H9 (cell line): Measurements from ENCODE around the gene CDH24. TPM values are rescaled to one million over a fixed set of nuclear protein-coding genes. Genes with fewer than 3 reads are reported as not detected.

Experiments used
- DNase-seq: peaks from one replicate; pipeline ENCODE4 v3.0.0-alpha.2; 2017
- H2AFZ ChIP-seq: one replicate; pipeline ENCODE4 v1.6.1; 2013; ENCODE audit warnings: mild to moderate bottlenecking, low read length, control low read depth, moderate library complexity
- H2AK5ac ChIP-seq: 2 replicates; pipeline ENCODE4 v1.6.1; 2013; ENCODE audit warnings: low read length, control low read depth, mixed read lengths; ENCODE audit not compliant: insufficient read length
- H2BK120ac ChIP-seq: one replicate; pipeline ENCODE4 v1.6.1; 2013; ENCODE audit warnings: low read depth, mild to moderate bottlenecking, low read length, control low read depth, inconsistent platforms; ENCODE audit not compliant: poor library complexity, severe bottlenecking
- H2BK12ac ChIP-seq: 2 replicates; pipeline ENCODE4 v1.6.1; 2013; ENCODE audit warnings: low read length, control low read depth, mixed read lengths, low read depth; ENCODE audit not compliant: insufficient read length
- H2BK15ac ChIP-seq: 2 replicates; pipeline ENCODE4 v1.6.1; 2013; ENCODE audit warnings: low read depth, low read length, control low read depth
- H2BK20ac ChIP-seq: one replicate; pipeline ENCODE4 v1.6.1; 2013; ENCODE audit warnings: low read depth, mild to moderate bottlenecking, low read length, control low read depth, inconsistent platforms; ENCODE audit not compliant: poor library complexity, severe bottlenecking
- H2BK5ac ChIP-seq: 2 replicates; pipeline ENCODE4 v1.6.1; 2013; ENCODE audit warnings: low read length, control low read depth, mixed read lengths; ENCODE audit not compliant: insufficient read length
- H3K14ac ChIP-seq: 2 replicates; pipeline ENCODE4 v1.6.1; 2013; ENCODE audit warnings: low read length, control low read depth; ENCODE audit not compliant: insufficient read depth
- H3K18ac ChIP-seq: 2 replicates; pipeline ENCODE4 v1.6.1; 2013; ENCODE audit warnings: low read depth, mild to moderate bottlenecking, mixed read lengths, low read length, control low read depth; ENCODE audit not compliant: insufficient read length
- H3K23ac ChIP-seq: 2 replicates; pipeline ENCODE4 v1.6.1; 2013; ENCODE audit warnings: low read length, control low read depth, mixed read lengths, low read depth; ENCODE audit not compliant: insufficient read length
- H3K23me2 ChIP-seq: 2 replicates; pipeline ENCODE4 v1.6.1; 2013; ENCODE audit warnings: low read depth, mild to moderate bottlenecking, mixed read lengths, low read length, control low read depth; ENCODE audit not compliant: insufficient read length, poor library complexity, severe bottlenecking
- H3K27ac ChIP-seq: 2 replicates; pipeline ENCODE4 v1.5.1; 2013; ENCODE audit warnings: low read length, control low read depth, mixed read lengths, low read depth; ENCODE audit not compliant: insufficient read length
- H3K27me3 ChIP-seq: 2 replicates; pipeline ENCODE4 v1.6.1; 2013; ENCODE audit warnings: low read length, control low read depth, inconsistent platforms; ENCODE audit not compliant: insufficient read depth
- H3K4ac ChIP-seq: 2 replicates; pipeline ENCODE4 v1.6.1; 2013; ENCODE audit warnings: low read depth, mild to moderate bottlenecking, control low read depth, inconsistent platforms, low read length, moderate library complexity
- H3K4me1 ChIP-seq: 2 replicates; pipeline ENCODE4 v1.6.1; 2013; ENCODE audit warnings: low read length, control low read depth, inconsistent platforms; ENCODE audit not compliant: insufficient read depth
- H3K4me2 ChIP-seq: 2 replicates; pipeline ENCODE4 v1.6.1; 2013; ENCODE audit warnings: low read length, control low read depth, mixed read lengths; ENCODE audit not compliant: insufficient read length, insufficient read depth
- H3K56ac ChIP-seq: 2 replicates; pipeline ENCODE4 v1.6.1; 2013; ENCODE audit warnings: low read depth, mild to moderate bottlenecking, mixed read lengths, low read length, control low read depth; ENCODE audit not compliant: insufficient read length
- H3K79me1 ChIP-seq: 2 replicates; pipeline ENCODE4 v1.6.1; 2013; ENCODE audit warnings: low read depth, mild to moderate bottlenecking, moderate library complexity, low read length, control low read depth, inconsistent platforms; ENCODE audit not compliant: insufficient read depth, poor library complexity, severe bottlenecking
- H3K79me2 ChIP-seq: 2 replicates; pipeline ENCODE4 v1.6.1; 2013; ENCODE audit warnings: low read length, control low read depth, inconsistent platforms; ENCODE audit not compliant: insufficient read depth
- H3K9ac ChIP-seq: 2 replicates; pipeline ENCODE4 v1.6.1; 2013; ENCODE audit warnings: low read length, control low read depth, mixed read lengths; ENCODE audit not compliant: insufficient read length; ENCODE audit errors: extremely low read depth
- H3K9me3 ChIP-seq: one replicate; pipeline ENCODE4 v1.6.1; 2013; ENCODE audit warnings: low read depth, low read length, inconsistent platforms; ENCODE audit not compliant: control insufficient read depth
- H3T11ph ChIP-seq: one replicate; pipeline ENCODE4 v1.6.1; 2013; ENCODE audit warnings: mild to moderate bottlenecking, low read length, control low read depth, inconsistent platforms
- H4K20me1 ChIP-seq: one replicate; pipeline ENCODE4 v1.6.1; 2013; ENCODE audit not compliant: control insufficient read depth, insufficient read length, insufficient read depth
- H4K5ac ChIP-seq: 2 replicates; pipeline ENCODE4 v1.6.1; 2013; ENCODE audit warnings: low read depth, mild to moderate bottlenecking, mixed read lengths, low read length, control low read depth; ENCODE audit not compliant: insufficient read length
- H4K8ac ChIP-seq: replicated peaks from 2 replicates; pipeline ENCODE4 v1.6.1; 2013; ENCODE audit warnings: low read length, control low read depth, mixed read lengths, low read depth; ENCODE audit not compliant: insufficient read length
- H4K91ac ChIP-seq: 2 replicates; pipeline ENCODE4 v1.6.1; 2013; ENCODE audit warnings: low read depth, mild to moderate bottlenecking, moderate library complexity, mixed read lengths, low read length, control low read depth; ENCODE audit not compliant: insufficient read length
- H3K27ac Mint-ChIP-seq, 3 experiments: 2 replicates in 2 of 3; 3 replicates in 1 of 3; pipeline ENCODE4 v1.8.0; 2020 to 2021; ENCODE audit warnings: mixed read lengths in 3 of 3, mild to moderate bottlenecking in 1 of 3, moderate library complexity in 1 of 3
- H3K27me3 Mint-ChIP-seq: 2 replicates; pipeline ENCODE4 v1.8.0; 2021; ENCODE audit warnings: low read depth, mild to moderate bottlenecking, moderate library complexity, mixed read lengths
- H3K36me3 Mint-ChIP-seq, 3 experiments: 2 replicates in 2 of 3; 3 replicates in 1 of 3; pipeline ENCODE4 v1.8.0; 2020 to 2021; ENCODE audit warnings: low read depth in 3 of 3, mixed read lengths in 3 of 3; ENCODE audit not compliant: insufficient read depth in 1 of 3
- H3K4me1 Mint-ChIP-seq, 2 experiments: 2 replicates each; pipeline ENCODE4 v1.8.0; 2020; ENCODE audit warnings: mixed read lengths in 2 of 2
- H3K4me3 Mint-ChIP-seq, 2 experiments: 2 replicates in 1 of 2; 3 replicates in 1 of 2; pipeline ENCODE4 v1.8.0; 2020 to 2021; ENCODE audit warnings: mild to moderate bottlenecking in 2 of 2, mixed read lengths in 2 of 2, moderate library complexity in 1 of 2
- H3K9me3 Mint-ChIP-seq, 2 experiments: 2 replicates in 1 of 2; 3 replicates in 1 of 2; pipeline ENCODE4 v1.8.0; 2020; ENCODE audit warnings: mild to moderate bottlenecking in 2 of 2, mixed read lengths in 2 of 2, moderate library complexity in 1 of 2
- WGBS: extraction: QIAGEN DNeasy Blood & Tissue Kit; methylation state at CpG from one replicate; pipeline ENCODE4 v1.1.7; 2013; ENCODE audit warnings: missing lambda C conversion rate, low lambda C conversion rate, mixed read lengths; ENCODE audit not compliant: insufficient read length; ENCODE audit errors: extremely low coverage; 5-methylcytosine and 5-hydroxymethylcytosine counted together
- total RNA-seq: library from RNA; stranded (reverse); gene quantifications from 2 replicates; pipeline ENCODE4 v1.2.1, GENCODE V29; 2021
- TF ChIP-seq, protein P1 (sequence below): fragments of 200-600 bp; sonication (generic); conservative IDR thresholded peaks from 3 replicates; pipeline ENCODE4 v1.8.0; 2021; ENCODE audit warnings: antibody characterized with exemption, mild to moderate bottlenecking

The CDH24 gene
- total RNA-seq, 1 experiment from 2014 or later: 16.7 TPM

DNA sequence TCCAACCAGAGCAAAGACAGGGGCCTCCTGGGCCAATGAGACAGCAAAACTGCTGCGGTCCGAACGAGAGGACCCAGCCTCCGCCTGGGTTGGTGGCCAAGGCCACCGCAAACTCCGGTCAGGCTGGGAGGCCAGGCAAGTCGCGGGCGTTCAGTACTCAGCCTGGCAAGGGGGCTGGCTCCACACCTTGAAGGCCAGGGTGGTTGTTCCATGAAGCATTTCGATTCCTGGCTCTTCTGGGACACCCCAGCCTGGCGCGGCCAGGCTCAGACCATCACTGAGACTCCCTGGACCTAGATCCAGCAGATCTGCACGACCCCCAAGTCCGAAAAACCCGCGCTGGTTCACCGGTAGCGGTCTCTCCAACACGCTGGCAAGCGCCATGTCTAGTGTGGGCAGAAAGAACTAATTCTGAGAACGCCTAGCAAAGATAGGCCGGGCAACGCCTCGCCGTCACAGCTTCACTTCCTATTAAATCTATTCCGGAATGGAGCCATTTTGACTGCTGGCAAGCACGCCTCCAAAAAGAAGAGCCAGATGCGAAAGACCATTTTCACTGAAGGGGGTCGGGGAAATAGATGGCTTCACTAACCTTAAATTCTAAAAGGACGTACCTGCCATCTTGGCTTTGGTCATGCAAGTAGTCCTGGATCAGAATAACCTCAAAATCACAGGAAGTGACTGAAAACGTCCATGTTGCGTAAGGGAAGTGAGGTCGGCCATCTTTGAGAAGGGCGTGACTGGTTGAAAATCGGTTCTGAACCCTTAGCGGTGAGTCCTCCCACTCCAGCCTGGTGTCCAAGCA, 22.6 kb downstream of the CDH24 start, which contains the start of gene PSMB5:
TSS of gene PSMB5 (minus strand) at position 403 of the 805 bp plus-strand sequence. CDS start at position 384, 19 bp downstream.
- TF ChIP-seq, protein P1, sequence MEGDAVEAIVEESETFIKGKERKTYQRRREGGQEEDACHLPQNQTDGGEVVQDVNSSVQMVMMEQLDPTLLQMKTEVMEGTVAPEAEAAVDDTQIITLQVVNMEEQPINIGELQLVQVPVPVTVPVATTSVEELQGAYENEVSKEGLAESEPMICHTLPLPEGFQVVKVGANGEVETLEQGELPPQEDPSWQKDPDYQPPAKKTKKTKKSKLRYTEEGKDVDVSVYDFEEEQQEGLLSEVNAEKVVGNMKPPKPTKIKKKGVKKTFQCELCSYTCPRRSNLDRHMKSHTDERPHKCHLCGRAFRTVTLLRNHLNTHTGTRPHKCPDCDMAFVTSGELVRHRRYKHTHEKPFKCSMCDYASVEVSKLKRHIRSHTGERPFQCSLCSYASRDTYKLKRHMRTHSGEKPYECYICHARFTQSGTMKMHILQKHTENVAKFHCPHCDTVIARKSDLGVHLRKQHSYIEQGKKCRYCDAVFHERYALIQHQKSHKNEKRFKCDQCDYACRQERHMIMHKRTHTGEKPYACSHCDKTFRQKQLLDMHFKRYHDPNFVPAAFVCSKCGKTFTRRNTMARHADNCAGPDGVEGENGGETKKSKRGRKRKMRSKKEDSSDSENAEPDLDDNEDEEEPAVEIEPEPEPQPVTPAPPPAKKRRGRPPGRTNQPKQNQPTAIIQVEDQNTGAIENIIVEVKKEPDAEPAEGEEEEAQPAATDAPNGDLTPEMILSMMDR: no peak
- H4K91ac ChIP-seq: no peak within 1 kb of the TSS
- H3K23me2 ChIP-seq: peaks cover 5% of the 10 kb centered on the region
- no peaks in the 10 kb centered on the region for H3K4me1 ChIP-seq
- H2AK5ac ChIP-seq: no peak within 1 kb of the TSS
- peak within 1 kb of the TSS; percentile 89 for H3K18ac ChIP-seq
- H3K27me3 Mint-ChIP-seq: no peaks in the 10 kb centered on the region
- no peak within 1 kb of the TSS for H3K4ac ChIP-seq
- no CpG with 5 or more reads among the region's 36 CpGs for WGBS
- H3K9me3 Mint-ChIP-seq: no peaks in the 10 kb centered on the region
- no peaks in the 10 kb centered on the region for H3K27me3 ChIP-seq
- no peak within 1 kb of the TSS for H3K56ac ChIP-seq
- H2BK12ac ChIP-seq: no peak within 1 kb of the TSS
- peak within 1 kb of the TSS; percentile 99 to 100 (median 99) for H3K27ac Mint-ChIP-seq
- H3K79me2 ChIP-seq: peaks cover 5% of the 10 kb centered on the region; the same call in 1 of the 2 replicates
- peak within 1 kb of the TSS; percentile 77 for H3K27ac ChIP-seq
- no peak within 1 kb of the TSS for H3K23ac ChIP-seq
- H3T11ph ChIP-seq: no peak within 1 kb of the TSS
- H3K79me1 ChIP-seq: no peaks in the 10 kb centered on the region
- H2BK15ac ChIP-seq: no peak within 1 kb of the TSS
- no peaks in the 10 kb centered on the region for H3K9me3 ChIP-seq
- peak within 1 kb of the TSS; percentile 46 for H4K5ac ChIP-seq
- peak within 1 kb of the TSS; percentile 80 for H3K14ac ChIP-seq
- H3K4me2 ChIP-seq: peak within 1 kb of the TSS; percentile 36
- H2AFZ ChIP-seq: peak within 1 kb of the TSS; percentile 70
- H4K8ac ChIP-seq: no peak within 1 kb of the TSS
- peaks cover 24 to 39% (median 27%) of the 10 kb centered on the region in 3 experiments for H3K36me3 Mint-ChIP-seq
- peaks cover 10 to 18% of the 10 kb centered on the region in 2 experiments for H3K4me1 Mint-ChIP-seq
- H3K9ac ChIP-seq: peak within 1 kb of the TSS; percentile 95
- peak; percentile 95 for DNase-seq
- H2BK120ac ChIP-seq: no peak within 1 kb of the TSS
- peak within 1 kb of the TSS; percentile 96 for H3K4me3 Mint-ChIP-seq
- no peak within 1 kb of the TSS for H2BK20ac ChIP-seq
- peak within 1 kb of the TSS; percentile 26 for H2BK5ac ChIP-seq
- H4K20me1 ChIP-seq: no peaks in the 10 kb centered on the region
